ENCODE measurements around the gene RASGRP4. TPM values are rescaled to one million over a fixed set of nuclear protein-coding genes. Genes with fewer than 3 reads are reported as not detected.

The RASGRP4 gene
- polyA plus RNA-seq, 3 donors, result 30.2 to 141 (median 50.3) TPM

DNA sequence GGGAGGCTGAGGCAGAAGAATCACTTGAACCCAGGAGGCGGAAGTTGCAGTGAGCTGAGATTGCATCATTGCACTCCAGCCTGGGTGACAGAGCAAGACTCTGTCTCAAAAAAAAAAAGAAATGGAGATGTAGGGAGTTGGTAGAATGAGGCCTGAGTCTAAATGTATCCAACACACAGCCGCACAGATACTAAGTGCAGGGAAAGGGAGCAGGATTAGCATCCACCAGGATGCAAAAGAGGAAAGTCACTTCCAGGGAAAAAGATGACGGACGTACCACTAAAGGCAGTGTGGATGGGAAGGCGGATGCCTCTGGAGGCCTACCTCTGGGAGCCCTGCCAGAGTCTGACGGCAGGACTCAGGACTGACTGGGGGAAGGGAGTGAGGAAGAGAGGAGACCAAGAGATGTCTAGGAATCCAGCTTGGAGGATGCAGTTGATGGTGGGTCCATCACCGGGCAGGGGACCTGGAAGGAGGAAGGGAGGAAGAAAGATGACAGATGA is 16.3 kb downstream of the RASGRP4 start:
- Histone ChIP-seq H3K9ac (ENCODE audit: insufficient read depth, low read length, poor library complexity, severe bottlenecking) (no peak overlapping the region), H2AFZ (ENCODE audit: insufficient read depth, low read depth, low read length, poor library complexity, severe bottlenecking) (no peak overlapping the region), H3K4me1 (ENCODE audit: control insufficient read depth in 1 of 2, insufficient read depth in 2 of 2, low read length in 2 of 2) (peaks cover 4 to 10% of the 10 kb centered on the region in 2 donors), H3K9me3 (replicated peaks in 1 of 2; ENCODE audit: control insufficient read depth in 1 of 2, insufficient read depth in 1 of 2, low read length in 2 of 2) (no peaks in the 10 kb centered on the region), H3K4me3 (replicated peaks in 1 of 3; ENCODE audit: low read depth in 2 of 3, low read length in 3 of 3) (no peak overlapping the region), H3K27ac (ENCODE audit: low read depth in 1 of 2, low read length in 2 of 2) (peak overlapping the region; percentile 14 to 68), H3K4me2 (replicated peaks; ENCODE audit: extremely low read depth, low read length, poor library complexity, severe bottlenecking) (no peak overlapping the region), H3K79me2 (ENCODE audit: insufficient read depth, low read length) (no peaks in the 10 kb centered on the region), H3K36me3 (replicated peaks in 1 of 2; ENCODE audit: control insufficient read depth in 1 of 2, insufficient read depth in 2 of 2, low read length in 2 of 2) (peaks cover 61 to 81% of the 10 kb centered on the region in 2 donors), H3K27me3 (ENCODE audit: control insufficient read depth in 2 of 2, insufficient read depth in 2 of 2, low read length in 2 of 2) (no peaks in the 10 kb centered on the region), H4K20me1 (ENCODE audit: insufficient read depth, low read length) (peaks cover 38% of the 10 kb centered on the region)
- 96% methylated on average over 6 of the region's 7 CpGs for WGBS (ENCODE audit: insufficient coverage)
- H3K27ac Mint-ChIP-seq, result peak overlapping the region; percentile 41 to 92 (median 79)
- peaks cover 0 to 3% (median 0%) of the 10 kb centered on the region in 3 donors for H3K27me3 Mint-ChIP-seq (ENCODE audit: low read depth in 3 of 3)
- H3K9me3 Mint-ChIP-seq, result peaks cover 0 to 4% (median 0%) of the 10 kb centered on the region in 7 donors
- DNase-seq, result no peak
- peaks cover 66 to 92% of the 10 kb centered on the region in 2 donors for H3K36me3 Mint-ChIP-seq
- H3K4me1 Mint-ChIP-seq, result peaks cover 13% of the 10 kb centered on the region
- TF ChIP-seq, protein P1, sequence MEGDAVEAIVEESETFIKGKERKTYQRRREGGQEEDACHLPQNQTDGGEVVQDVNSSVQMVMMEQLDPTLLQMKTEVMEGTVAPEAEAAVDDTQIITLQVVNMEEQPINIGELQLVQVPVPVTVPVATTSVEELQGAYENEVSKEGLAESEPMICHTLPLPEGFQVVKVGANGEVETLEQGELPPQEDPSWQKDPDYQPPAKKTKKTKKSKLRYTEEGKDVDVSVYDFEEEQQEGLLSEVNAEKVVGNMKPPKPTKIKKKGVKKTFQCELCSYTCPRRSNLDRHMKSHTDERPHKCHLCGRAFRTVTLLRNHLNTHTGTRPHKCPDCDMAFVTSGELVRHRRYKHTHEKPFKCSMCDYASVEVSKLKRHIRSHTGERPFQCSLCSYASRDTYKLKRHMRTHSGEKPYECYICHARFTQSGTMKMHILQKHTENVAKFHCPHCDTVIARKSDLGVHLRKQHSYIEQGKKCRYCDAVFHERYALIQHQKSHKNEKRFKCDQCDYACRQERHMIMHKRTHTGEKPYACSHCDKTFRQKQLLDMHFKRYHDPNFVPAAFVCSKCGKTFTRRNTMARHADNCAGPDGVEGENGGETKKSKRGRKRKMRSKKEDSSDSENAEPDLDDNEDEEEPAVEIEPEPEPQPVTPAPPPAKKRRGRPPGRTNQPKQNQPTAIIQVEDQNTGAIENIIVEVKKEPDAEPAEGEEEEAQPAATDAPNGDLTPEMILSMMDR (IDR thresholded peaks at IDR 0.05), result no peak
- no peak overlapping the region for H3K4me3 Mint-ChIP-seq
- intact Hi-C loops (cut with micrococcal nuclease), result loop anchor here (10.0 kb wide), 2 partner anchors 515 to 525 kb away; partner anchors contain the start of genes MRPS12 (in 1 of the 2) and SARS2 (in 1 of the 2)

DNA sequence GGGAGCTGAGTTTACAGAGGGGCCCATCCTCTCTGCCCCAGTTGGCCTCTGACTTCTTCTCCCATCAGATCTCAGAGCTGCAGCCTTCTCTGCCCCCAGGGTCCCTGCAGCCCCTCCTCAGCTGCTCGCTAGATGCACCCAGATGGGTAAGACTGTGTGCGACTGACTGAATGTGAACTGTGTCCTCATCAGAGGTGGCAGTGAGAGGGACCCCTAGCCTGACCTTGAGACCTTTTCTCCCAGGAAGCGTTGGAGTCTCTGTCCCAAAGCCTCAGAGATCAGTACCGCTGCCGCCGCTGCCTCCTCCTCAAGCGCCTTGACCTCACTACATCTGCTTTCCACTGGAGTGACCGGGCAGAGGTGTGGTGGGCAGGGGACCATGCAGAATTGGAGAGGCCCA is 20.7 kb downstream of the RASGRP4 start:
- TF ChIP-seq, protein P1 (IDR thresholded peaks at IDR 0.05), result no peak
- Histone ChIP-seq H3K4me2 (replicated peaks; ENCODE audit: extremely low read depth, low read length, poor library complexity, severe bottlenecking) (no peak overlapping the region), H3K9me3 (replicated peaks in 1 of 2; ENCODE audit: control insufficient read depth in 1 of 2, insufficient read depth in 1 of 2, low read length in 2 of 2) (no peaks in the 10 kb centered on the region), H3K36me3 (replicated peaks in 1 of 2; ENCODE audit: control insufficient read depth in 1 of 2, insufficient read depth in 2 of 2, low read length in 2 of 2) (peaks cover 24 to 40% of the 10 kb centered on the region in 2 donors), H2AFZ (ENCODE audit: insufficient read depth, low read depth, low read length, poor library complexity, severe bottlenecking) (no peak overlapping the region), H3K79me2 (ENCODE audit: insufficient read depth, low read length) (peaks cover 5% of the 10 kb centered on the region), H3K4me3 (replicated peaks in 1 of 3; ENCODE audit: low read depth in 2 of 3, low read length in 3 of 3) (no peak overlapping the region), H3K27ac (ENCODE audit: low read depth in 1 of 2, low read length in 2 of 2) (no peak overlapping the region), H3K4me1 (ENCODE audit: control insufficient read depth in 1 of 2, insufficient read depth in 2 of 2, low read length in 2 of 2) (peaks cover 18 to 20% of the 10 kb centered on the region in 2 donors), H3K9ac (ENCODE audit: insufficient read depth, low read length, poor library complexity, severe bottlenecking) (no peak overlapping the region), H3K27me3 (ENCODE audit: control insufficient read depth in 2 of 2, insufficient read depth in 2 of 2, low read length in 2 of 2) (no peaks in the 10 kb centered on the region), H4K20me1 (ENCODE audit: insufficient read depth, low read length) (peaks cover 17% of the 10 kb centered on the region)
- Mint-ChIP-seq H3K27me3 (ENCODE audit: low read depth in 3 of 3) (peaks cover under 1 to 3% (median 1%) of the 10 kb centered on the region in 3 donors), H3K9me3 (peaks cover 0 to 5% (median 0%) of the 10 kb centered on the region in 7 donors), H3K4me3 (no peak overlapping the region), H3K36me3 (peaks cover 30 to 52% of the 10 kb centered on the region in 2 donors), H3K4me1 (peaks cover 26% of the 10 kb centered on the region), H3K27ac (peak overlapping the region in 2 of 7 donors; percentile 36 to 50)
- intact Hi-C loops (cut with micrococcal nuclease), result loop anchor here (10.0 kb wide), 2 partner anchors 520 to 530 kb away; partner anchors contain the start of genes MRPS12 (in 1 of the 2) and SARS2 (in 1 of the 2)
- WGBS (ENCODE audit: insufficient coverage), result 93% methylated on average over 3 of the region's 8 CpGs
- DNase-seq, result no peak

Measured in CD14-positive monocyte (primary cell).